ENCODE data around the gene PPM1N.

GRCh38 chr19:45471111-45471930 lies 26.9 kb upstream of the PPM1N start:
- no peak for TF ChIP-seq EZH2phosphoT487 (IDR thresholded peaks at IDR 0.05; ENCODE audit: low read length)
- no peak for TF ChIP-seq CTCF (IDR thresholded peaks at IDR 0.05; ENCODE audit: low read length)
- TF ChIP-seq EZH2 (optimal IDR thresholded peaks at IDR 0.05; ENCODE audit: low read depth, low read length) = no peak
